Measurements from ENCODE around the gene PLEKHG4B. TPM values are rescaled to one million over a fixed set of nuclear protein-coding genes. Genes with fewer than 3 reads are reported as not detected.

PLEKHG4B gene
- total and polyA plus RNA-seq, 2 of the 4 experiments (the other 2 are of a cell fraction), result 1.1 TPM

DNA sequence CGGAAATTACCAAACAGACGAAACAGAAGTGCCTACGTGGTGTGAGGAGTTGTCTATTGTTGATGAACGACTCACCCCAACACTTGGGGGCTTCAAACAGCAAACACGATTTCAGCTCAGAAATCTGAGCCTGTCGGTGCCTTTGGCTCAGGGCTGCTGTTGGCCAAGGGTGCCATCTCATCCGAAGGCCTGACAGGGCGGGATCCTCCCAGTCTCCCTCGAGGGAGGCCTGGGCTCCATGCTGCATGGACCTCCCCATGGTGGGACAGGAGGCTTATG, 100.7 kb downstream of the PLEKHG4B start:
- H2BK15ac ChIP-seq (ENCODE audit: low read depth, low read length), result no peak overlapping the region
- H3K4me1 ChIP-seq (ENCODE audit: control insufficient read depth, insufficient read depth, low read length), result no peaks in the 10 kb centered on the region
- H3K4me2 ChIP-seq (ENCODE audit: low read depth, low read length), result no peak overlapping the region
- dilution Hi-C loops (cut with HindIII; ENCODE audit: low sequenced_read_pairs, unreplicated experiment) (no loop called here), in situ Hi-C loops (cut with MboI; ENCODE audit: low sequenced_read_pairs) (no loop called here), intact Hi-C loops (cut with micrococcal nuclease) (no loop called here)
- ChIA-PET POLR2A (ENCODE audit: unreplicated experiment) (no interaction called here), CTCF (interaction anchor here (0.6 kb wide), 1 partner anchor 134 kb away, joined by 3 read pairs; no protein-coding TSS in a partner anchor)
- DNase-seq, result no peak
- no peak overlapping the region for H3K9ac ChIP-seq (ENCODE audit: low read depth, low read length)
- H3K4me3 ChIP-seq (ENCODE audit: insufficient read depth, low read depth, low read length), result no peak overlapping the region
- no peak overlapping the region for H4K5ac ChIP-seq (ENCODE audit: low read depth, low read length)
- no peaks in the 10 kb centered on the region for H3K79me1 ChIP-seq (ENCODE audit: low read depth in 1 of 2, low read length in 2 of 2)
- H2BK20ac ChIP-seq (ENCODE audit: low read depth, low read length), result no peak overlapping the region
- H3K27me3 ChIP-seq (ENCODE audit: control insufficient read depth, insufficient read depth, low read length), result peaks cover 12% of the 10 kb centered on the region; the same call in 1 of the 2 replicates
- BruUV-seq (replicated peaks), result no TSS peak
- H3K18ac ChIP-seq (ENCODE audit: low read depth, low read length), result no peak overlapping the region
- H2BK120ac ChIP-seq (ENCODE audit: low read depth, low read length), result no peak overlapping the region
- H3K14ac ChIP-seq (replicated peaks; ENCODE audit: low read depth, low read length), result no peak overlapping the region
- H3K23ac ChIP-seq (ENCODE audit: low read depth, low read length), result no peak overlapping the region
- no peak overlapping the region for H3K4ac ChIP-seq (ENCODE audit: low read depth, low read length)
- H3K27ac ChIP-seq (ENCODE audit: insufficient read depth, low read length), result no peak overlapping the region
- TF ChIP-seq MAZ (IDR thresholded peaks at IDR 0.05; ENCODE audit: borderline replicate concordance, low read depth, low read length) (no peak), RCOR1 (IDR thresholded peaks at IDR 0.05; ENCODE audit: insufficient replicate concordance, low read length) (no peak), RAD21 (IDR thresholded peaks at IDR 0.05; ENCODE audit: low read length) (no peak), POLR2A (IDR thresholded peaks at IDR 0.05; ENCODE audit: low read depth, low read length) (no peak)
- no peak overlapping the region for H2AK9ac ChIP-seq (replicated peaks; ENCODE audit: low read depth, low read length, poor library complexity)
- peaks cover 2% of the 10 kb centered on the region; the same call in 1 of the 2 replicates for H4K20me1 ChIP-seq (ENCODE audit: insufficient read depth, low read length)
- no peaks in the 10 kb centered on the region for H3K36me3 ChIP-seq (ENCODE audit: control insufficient read depth, insufficient read depth, low read length)
- no peak overlapping the region for H2AK5ac ChIP-seq (ENCODE audit: low read depth, low read length)
- H3K9me1 ChIP-seq (ENCODE audit: insufficient read depth, low read length), result peaks cover 3% of the 10 kb centered on the region; the same call in 1 of the 2 replicates
- no peak overlapping the region for H2AFZ ChIP-seq (replicated peaks; ENCODE audit: low read length, poor library complexity)
- no peak overlapping the region for H2BK5ac ChIP-seq (ENCODE audit: low read depth, low read length, poor library complexity, severe bottlenecking)
- WGBS, 2 experiments (ENCODE audit: extremely low coverage in 2 of 2, insufficient read length in 1 of 2), result 80% methylated on average over 3 of the region's 9 CpGs; no CpG with 5 or more reads in 1 of the 2 experiments
- no peak overlapping the region for H4K8ac ChIP-seq (ENCODE audit: low read depth in 2 of 2, low read length in 2 of 2)
- H4K91ac ChIP-seq (ENCODE audit: insufficient read depth, low read depth, low read length), result no peak overlapping the region
- no peak overlapping the region for H3K56ac ChIP-seq (ENCODE audit: extremely low read depth, insufficient read depth, low read length)
- no peaks in the 10 kb centered on the region for H3K9me3 ChIP-seq (ENCODE audit: control insufficient read depth, insufficient read depth, low read length)
- no peak for ATAC-seq (ENCODE audit: low read depth)

Data from IMR-90 (cell line).